Natural killer cell (primary cell): ENCODE results near the gene HMX1. TPM values are rescaled to one million over a fixed set of nuclear protein-coding genes. Genes with fewer than 3 reads are reported as not detected.

Source experiments
- ATAC-seq, 3 donors: fragments of 150-1000 bp in 2 of 3; fragments of 200-7000 bp in 1 of 3; cut with Tn5 transposase; 1 replicate in 1 of 3; 2 replicates in 2 of 3; pipeline ENCODE4 v1.10.0; 2021; ENCODE audit warnings: mild to moderate bottlenecking in 2 of 3, moderate library complexity in 2 of 3
- DNase-seq, 2 donors: peaks; one replicate each; pipeline versions ENCODE4 v3.0.0 to v3.0.0-alpha.2; 2013 to 2021; ENCODE audit warnings: mixed read lengths in 1 of 2
- H3K27ac ChIP-seq: one replicate; pipeline ENCODE4 v1.5.1; 2013; ENCODE audit warnings: mild to moderate bottlenecking, low read length
- H3K27me3 ChIP-seq: one replicate; pipeline ENCODE4 v1.6.1; 2013; ENCODE audit warnings: low read length; ENCODE audit not compliant: control insufficient read depth, insufficient read depth
- H3K36me3 ChIP-seq: one replicate; pipeline ENCODE4 v1.6.1; 2013; ENCODE audit warnings: low read length; ENCODE audit not compliant: control insufficient read depth, insufficient read depth
- H3K4me1 ChIP-seq: one replicate; pipeline ENCODE4 v1.6.1; 2013; ENCODE audit warnings: low read length; ENCODE audit not compliant: control insufficient read depth, insufficient read depth
- H3K4me3 ChIP-seq: one replicate; pipeline ENCODE4 v1.5.1; 2013; ENCODE audit warnings: low read length
- H3K9me3 ChIP-seq: one replicate; pipeline ENCODE4 v1.6.1; 2013; ENCODE audit warnings: low read length; ENCODE audit not compliant: control insufficient read depth, insufficient read depth
- H3K27ac Mint-ChIP-seq, 2 donors: one replicate each; pipeline ENCODE4 v1.8.0; 2022; ENCODE audit warnings: mild to moderate bottlenecking in 2 of 2, mixed read lengths in 2 of 2, moderate library complexity in 1 of 2
- H3K27me3 Mint-ChIP-seq, 2 donors: one replicate each; pipeline ENCODE4 v1.8.0; 2022; ENCODE audit warnings: low read depth in 2 of 2, mixed read lengths in 2 of 2
- H3K36me3 Mint-ChIP-seq: one replicate; pipeline ENCODE4 v1.8.0; 2022; ENCODE audit warnings: mixed read lengths
- H3K4me1 Mint-ChIP-seq, 2 donors: one replicate each; pipeline ENCODE4 v1.8.0; 2022; ENCODE audit warnings: mixed read lengths in 2 of 2
- H3K4me3 Mint-ChIP-seq: one replicate; pipeline ENCODE4 v1.8.0; 2022; ENCODE audit warnings: mild to moderate bottlenecking, moderate library complexity, mixed read lengths
- H3K9me3 Mint-ChIP-seq, 2 donors: one replicate each; pipeline ENCODE4 v1.8.0; 2022; ENCODE audit warnings: mixed read lengths in 2 of 2
- WGBS: methylation state at CpG from one replicate; pipeline ENCODE4 v1.1.7; 2013; ENCODE audit warnings: missing lambda C conversion rate; ENCODE audit not compliant: insufficient coverage; 5-methylcytosine and 5-hydroxymethylcytosine counted together
- intact Hi-C: fragments of 100-400 bp; cut with micrococcal nuclease; formaldehyde crosslinking; loops from one replicate; pipeline ENCODE4 v1.14.2; 2022
- total RNA-seq, 4 donors: library from RNA; stranded (reverse); fragments of 120-200 nt in 1 of 4; gene quantifications; one replicate each; pipeline versions ENCODE4 v1.2.3 to v1.2.4, GENCODE V29; 2013 to 2022
- TF ChIP-seq, protein P1 (sequence below): fragments of 200-600 bp; IDR thresholded peaks from one replicate; pipeline ENCODE4 v1.8.0; 2022; ENCODE audit warnings: antibody characterized with exemption

The HMX1 gene
- total RNA-seq, 3 donors from 2014 or later (not counting 1 experiment from before 2014, with no cell fraction given), result not detected

- Mint-ChIP-seq H3K4me3 (no peak overlapping the region), H3K36me3 (no peaks in the 10 kb centered on the region), H3K27ac (no peak overlapping the region), H3K27me3 (peaks cover 5 to 27% of the 10 kb centered on the region in 2 donors), H3K4me1 (no peaks in the 10 kb centered on the region), H3K9me3 (no peaks in the 10 kb centered on the region)
- Histone ChIP-seq H3K27ac (no peak overlapping the region), H3K36me3 (no peaks in the 10 kb centered on the region), H3K9me3 (no peaks in the 10 kb centered on the region), H3K4me1 (no peaks in the 10 kb centered on the region), H3K4me3 (no peak overlapping the region), H3K27me3 (no peaks in the 10 kb centered on the region)
- peak in 1 of 2 donors; percentile 1 for DNase-seq
- TF ChIP-seq, protein P1, sequence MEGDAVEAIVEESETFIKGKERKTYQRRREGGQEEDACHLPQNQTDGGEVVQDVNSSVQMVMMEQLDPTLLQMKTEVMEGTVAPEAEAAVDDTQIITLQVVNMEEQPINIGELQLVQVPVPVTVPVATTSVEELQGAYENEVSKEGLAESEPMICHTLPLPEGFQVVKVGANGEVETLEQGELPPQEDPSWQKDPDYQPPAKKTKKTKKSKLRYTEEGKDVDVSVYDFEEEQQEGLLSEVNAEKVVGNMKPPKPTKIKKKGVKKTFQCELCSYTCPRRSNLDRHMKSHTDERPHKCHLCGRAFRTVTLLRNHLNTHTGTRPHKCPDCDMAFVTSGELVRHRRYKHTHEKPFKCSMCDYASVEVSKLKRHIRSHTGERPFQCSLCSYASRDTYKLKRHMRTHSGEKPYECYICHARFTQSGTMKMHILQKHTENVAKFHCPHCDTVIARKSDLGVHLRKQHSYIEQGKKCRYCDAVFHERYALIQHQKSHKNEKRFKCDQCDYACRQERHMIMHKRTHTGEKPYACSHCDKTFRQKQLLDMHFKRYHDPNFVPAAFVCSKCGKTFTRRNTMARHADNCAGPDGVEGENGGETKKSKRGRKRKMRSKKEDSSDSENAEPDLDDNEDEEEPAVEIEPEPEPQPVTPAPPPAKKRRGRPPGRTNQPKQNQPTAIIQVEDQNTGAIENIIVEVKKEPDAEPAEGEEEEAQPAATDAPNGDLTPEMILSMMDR, result no peak
- ATAC-seq, result no peak
- intact Hi-C loops, result no loop called here
- 85% methylated on average over 7 of the region's 7 CpGs for WGBS
Observed at GRCh38 chr4:8830056-8830455, 41.6 kb downstream of the HMX1 start.

GRCh38 chr4:8829584-8829983 lies 42.1 kb downstream of the HMX1 start:
- Mint-ChIP-seq H3K36me3 (no peaks in the 10 kb centered on the region), H3K4me3 (no peak overlapping the region), H3K27me3 (peaks cover 5 to 24% of the 10 kb centered on the region in 2 donors), H3K4me1 (no peaks in the 10 kb centered on the region), H3K27ac (no peak overlapping the region), H3K9me3 (no peaks in the 10 kb centered on the region)
- TF ChIP-seq, protein P1, result no peak
- H3K27ac ChIP-seq, result no peak overlapping the region
- no peaks in the 10 kb centered on the region for H3K4me1 ChIP-seq
- H3K4me3 ChIP-seq, result no peak overlapping the region
- intact Hi-C loops, result no loop called here
- DNase-seq, result no peak
- H3K9me3 ChIP-seq, result no peaks in the 10 kb centered on the region
- no peaks in the 10 kb centered on the region for H3K27me3 ChIP-seq
- H3K36me3 ChIP-seq, result no peaks in the 10 kb centered on the region
- 79% methylated on average over 2 of the region's 2 CpGs for WGBS
- ATAC-seq, result no peak

DNA sequence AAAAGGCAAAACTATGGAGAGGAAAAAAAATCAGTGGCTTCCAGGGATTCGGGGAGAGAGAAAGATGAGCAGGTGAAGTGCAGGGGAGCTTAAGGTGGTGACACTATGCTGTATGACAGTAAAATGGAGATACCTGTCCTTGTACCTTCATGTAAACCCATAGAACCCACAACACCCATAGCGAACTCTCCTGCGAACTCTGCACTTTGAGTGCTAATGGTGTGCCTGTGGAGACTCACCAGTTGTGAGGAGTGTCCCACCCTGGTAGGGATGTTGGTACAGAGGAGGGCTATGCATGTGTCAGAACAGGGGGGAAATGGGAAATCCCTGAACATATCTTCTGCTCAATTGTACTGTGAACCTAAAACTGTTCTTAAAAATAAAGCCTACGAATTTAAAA lies 42.8 kb downstream of the HMX1 start:
- TF ChIP-seq, protein P1, result no peak
- no peak overlapping the region for H3K27ac ChIP-seq
- Mint-ChIP-seq H3K4me1 (no peaks in the 10 kb centered on the region), H3K4me3 (no peak overlapping the region), H3K36me3 (no peaks in the 10 kb centered on the region), H3K27ac (no peak overlapping the region), H3K27me3 (peaks cover 8 to 30% of the 10 kb centered on the region in 2 donors), H3K9me3 (no peaks in the 10 kb centered on the region)
- no peak for ATAC-seq
- H3K4me3 ChIP-seq, result no peak overlapping the region
- H3K9me3 ChIP-seq, result no peaks in the 10 kb centered on the region
- intact Hi-C loops, result no loop called here
- WGBS, result 86% methylated on average over 4 of the region's 4 CpGs
- H3K4me1 ChIP-seq, result no peaks in the 10 kb centered on the region
- H3K36me3 ChIP-seq, result no peaks in the 10 kb centered on the region
- no peaks in the 10 kb centered on the region for H3K27me3 ChIP-seq
- DNase-seq, result no peak
